COLO668 (cell line): ENCODE results near the gene PITPNC1.
"Not testable (repeated sequence)": the region's sequence is repeated elsewhere in the genome, so short reads cannot be mapped to it uniquely, and the experiment has no call there.

ENCODE experiments used
- DNase-seq: peaks from one replicate; lab custom pipeline; 2025; ENCODE audit not compliant: unreplicated experiment; lab: John Stamatoyannopoulos, UW

The PITPNC1 gene

GRCh38 chr17:67570797-67571196 is 193.7 kb downstream of the PITPNC1 start:
- no peak for DNase-seq

DNA sequence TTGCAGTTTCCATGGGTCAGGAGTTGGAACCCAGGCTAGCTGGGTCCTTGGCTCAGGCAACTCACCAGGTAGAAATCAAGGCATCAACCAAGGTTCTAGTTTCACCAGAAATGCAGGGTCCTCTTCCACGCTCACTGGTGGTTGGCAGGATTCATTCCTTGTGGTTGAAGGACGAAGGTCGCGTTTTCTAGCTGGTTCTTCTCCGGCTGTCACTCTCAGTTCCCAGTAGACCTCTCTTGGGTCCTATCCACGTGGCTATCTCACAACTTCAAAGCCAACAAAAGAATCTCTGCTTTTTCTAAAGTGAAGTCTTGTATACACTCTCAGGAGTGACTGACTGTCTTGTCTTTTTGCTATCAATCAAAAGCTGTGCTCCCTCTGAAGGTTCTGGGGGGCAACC is 194.4 kb downstream of the PITPNC1 start:
- no peak for DNase-seq

- DNase-seq: no peak
Observed at GRCh38 chr17:67573987-67574657, 197.0 kb downstream of the PITPNC1 start.

DNA sequence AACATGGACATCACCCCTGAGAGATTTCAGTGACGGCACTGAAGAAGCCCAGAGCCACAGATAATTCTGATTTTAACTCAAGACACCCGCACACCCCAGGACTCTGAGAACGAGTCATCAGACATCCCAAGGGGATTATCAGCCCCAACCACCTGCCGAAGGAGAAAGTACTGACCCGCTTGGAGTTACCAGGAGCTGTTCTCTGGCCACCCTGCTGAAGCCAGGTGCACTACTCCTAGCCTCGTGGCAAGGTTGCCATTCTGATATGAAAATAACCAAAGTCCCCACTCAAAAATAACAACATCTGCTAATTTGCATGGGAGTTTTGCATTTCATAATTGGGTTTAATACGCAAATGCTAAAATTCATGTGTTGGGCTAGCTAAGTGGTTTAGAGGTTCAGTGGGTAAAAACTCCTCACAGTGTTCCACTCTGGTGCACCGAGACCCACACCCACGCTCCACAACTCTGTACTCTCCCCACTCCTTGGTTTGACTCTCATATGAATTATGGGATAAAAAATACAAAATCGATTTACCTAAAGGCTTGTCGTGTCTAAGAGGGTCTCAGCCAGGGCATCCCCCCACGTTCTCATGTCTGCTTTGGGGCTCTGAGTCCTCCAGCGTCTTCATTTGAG is 197.7 kb downstream of the PITPNC1 start:
- DNase-seq: peak; percentile 10

DNA sequence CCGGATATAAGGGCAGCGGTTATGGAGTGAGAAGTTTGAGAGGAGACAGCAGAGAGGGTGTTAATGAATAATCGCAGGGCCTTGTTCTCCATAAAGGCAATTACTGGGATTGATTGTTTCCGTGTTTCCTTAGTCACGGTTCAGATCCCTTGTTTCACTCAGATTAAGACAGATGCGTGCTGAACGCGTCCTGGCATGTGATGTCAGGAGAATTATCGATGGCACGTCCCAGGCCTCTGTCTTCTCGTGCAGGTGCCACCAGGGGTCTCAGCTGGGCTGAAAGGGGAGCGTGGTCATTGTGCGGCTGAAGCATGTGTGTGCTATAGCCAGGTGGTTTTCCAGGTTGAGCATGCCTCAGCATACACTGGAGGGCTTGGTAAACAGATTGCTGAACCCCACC is 198.2 kb downstream of the PITPNC1 start:
- peak; percentile 89 for DNase-seq

DNA sequence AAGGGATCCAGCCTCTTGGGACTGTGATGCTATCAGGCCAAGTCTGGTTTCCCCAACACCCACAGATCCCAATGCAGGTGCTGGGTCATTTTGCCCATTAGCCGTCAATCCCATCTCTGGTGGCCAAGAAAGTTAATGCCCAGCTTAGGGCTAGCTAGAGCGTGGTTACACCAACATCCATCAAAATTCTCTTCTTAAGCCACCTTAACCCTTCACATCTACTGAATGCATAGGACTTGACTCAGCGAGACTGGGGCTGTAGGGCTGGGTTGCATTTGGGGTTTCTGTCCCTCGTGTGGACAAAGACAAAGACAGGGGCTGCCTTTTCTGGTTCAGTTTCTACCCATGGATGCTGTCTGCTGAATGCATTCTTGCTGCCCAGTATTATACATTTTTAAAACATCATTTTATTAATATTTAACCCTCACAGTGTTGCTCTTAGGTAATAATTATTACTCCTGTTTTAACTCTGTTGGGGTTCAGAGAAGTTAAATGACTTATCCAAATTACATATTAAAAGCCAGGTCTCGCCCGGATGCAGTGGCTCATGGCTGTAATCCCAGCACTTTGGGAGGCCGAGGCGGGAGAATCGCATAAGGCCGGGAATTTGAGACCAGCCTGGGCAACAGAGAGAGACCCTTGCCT is 199.5 kb downstream of the PITPNC1 start:
- DNase-seq: no peak

DNA sequence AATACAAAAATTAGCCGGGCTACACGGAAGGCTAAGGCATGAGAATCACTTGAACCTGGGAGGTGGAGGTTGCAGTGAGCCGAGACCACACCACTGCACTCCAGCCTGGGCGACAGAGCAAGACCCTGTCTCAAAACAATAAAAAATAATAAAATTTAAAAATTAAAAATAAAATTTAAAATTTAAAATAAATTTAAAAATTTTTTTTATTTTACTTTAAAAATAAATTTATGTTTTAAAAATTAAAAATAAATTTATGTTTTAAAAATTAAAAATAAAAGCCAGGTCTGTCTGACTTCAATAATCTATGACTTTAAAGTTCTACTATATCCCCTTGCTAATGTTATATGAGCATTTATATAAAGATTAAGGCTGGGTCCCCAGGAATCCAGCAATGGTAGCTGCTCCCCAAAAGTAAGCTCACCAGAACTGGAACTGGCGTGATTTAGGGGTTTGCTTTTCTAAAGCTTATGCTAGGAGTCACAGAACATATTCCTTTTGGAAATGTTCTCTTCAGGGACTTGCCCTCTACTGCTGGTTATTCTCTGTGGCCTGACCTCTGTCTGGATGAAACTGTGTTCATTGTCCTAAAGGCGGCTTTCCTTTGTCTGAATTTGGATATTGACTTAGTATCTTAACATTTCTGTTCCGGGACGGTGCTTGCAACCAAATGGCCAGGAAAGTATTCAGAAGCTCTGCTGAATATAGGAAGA is 200.5 kb downstream of the PITPNC1 start:
- no peak for DNase-seq

DNA sequence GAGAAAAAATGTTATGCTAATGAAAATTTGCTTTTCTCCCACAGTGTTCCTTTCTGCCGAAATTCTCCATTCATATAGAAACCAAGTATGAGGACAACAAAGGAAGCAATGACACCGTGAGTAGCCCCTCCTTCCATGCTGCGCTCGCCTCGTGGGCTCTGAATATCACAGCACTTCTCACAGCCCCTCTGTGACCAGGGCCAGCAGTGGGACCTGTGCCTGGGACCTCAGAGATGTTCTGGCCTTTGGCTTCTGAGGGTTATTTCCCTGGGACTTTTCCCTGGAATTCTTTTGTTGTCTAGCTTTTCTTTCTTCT is 201.0 kb downstream of the PITPNC1 start:
- DNase-seq: no peak

DNA sequence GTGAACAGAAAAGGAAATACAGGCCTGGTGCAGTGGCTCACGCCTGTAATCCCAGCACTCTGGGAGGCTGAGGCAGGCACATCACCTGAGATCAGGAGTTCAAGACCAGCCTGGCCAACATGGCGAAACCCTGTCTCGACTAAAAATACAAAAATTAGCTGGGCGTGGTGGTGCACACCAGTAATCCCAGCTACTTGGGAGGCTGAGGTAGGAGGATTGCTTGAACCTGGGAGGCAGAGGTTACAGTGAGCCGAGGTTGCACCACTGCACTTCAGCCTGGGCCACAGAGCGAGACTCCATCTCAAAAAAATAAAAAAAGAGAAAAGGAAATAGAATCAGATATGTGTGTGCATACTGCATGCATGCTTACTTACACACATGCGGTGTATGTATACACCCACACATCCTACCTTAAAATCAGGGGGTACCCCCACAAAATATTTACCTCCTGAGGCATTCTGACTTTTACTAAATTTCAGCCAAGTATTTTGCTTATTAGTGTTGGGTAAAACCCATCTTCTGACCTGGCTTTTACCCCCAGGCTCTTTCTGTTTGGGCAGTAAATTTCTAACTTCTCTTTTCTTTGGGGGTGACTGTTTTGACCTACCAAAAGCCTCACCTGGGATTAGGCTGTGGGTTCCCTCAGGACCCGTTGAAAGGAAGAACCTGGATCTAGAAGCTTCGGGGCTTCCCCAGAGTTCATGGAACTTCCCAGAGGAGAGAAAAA is 201.8 kb downstream of the PITPNC1 start:
- DNase-seq: not testable (repeated sequence)

- DNase-seq: peak; percentile 78
Observed at GRCh38 chr17:67582673-67583081, 205.6 kb downstream of the PITPNC1 start.

DNA sequence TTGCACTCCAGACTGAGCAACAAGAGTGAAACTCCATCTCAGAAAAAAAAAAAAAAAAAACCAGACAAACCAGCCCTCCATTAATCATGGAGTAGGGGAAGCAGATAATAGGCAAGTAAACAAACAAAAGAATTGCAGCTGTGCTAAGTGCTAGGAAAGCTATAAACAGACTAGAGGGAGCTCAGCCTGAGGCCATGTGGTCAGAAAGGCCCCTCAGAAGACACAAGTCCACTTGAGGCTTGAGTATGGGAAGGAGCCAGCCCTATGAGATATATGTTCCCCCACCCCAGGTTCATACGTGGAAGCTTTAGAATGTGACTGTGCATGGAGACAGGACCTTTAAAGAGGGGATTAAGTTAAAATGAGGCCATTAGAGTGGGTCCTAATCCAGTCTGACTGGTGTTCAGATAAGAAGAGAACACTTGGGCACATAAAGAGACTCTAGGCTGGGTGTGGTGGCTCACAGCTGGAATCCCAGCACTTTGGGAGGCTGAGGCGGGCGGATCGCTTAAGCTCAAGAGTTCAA is 208.1 kb downstream of the PITPNC1 start:
- DNase-seq: peak; percentile 30

GRCh38 chr17:67588326-67588725 is 211.2 kb downstream of the PITPNC1 start:
- DNase-seq: no peak

GRCh38 chr17:67594115-67594880 is 217.2 kb downstream of the PITPNC1 start:
- DNase-seq: peak; percentile 5

DNA sequence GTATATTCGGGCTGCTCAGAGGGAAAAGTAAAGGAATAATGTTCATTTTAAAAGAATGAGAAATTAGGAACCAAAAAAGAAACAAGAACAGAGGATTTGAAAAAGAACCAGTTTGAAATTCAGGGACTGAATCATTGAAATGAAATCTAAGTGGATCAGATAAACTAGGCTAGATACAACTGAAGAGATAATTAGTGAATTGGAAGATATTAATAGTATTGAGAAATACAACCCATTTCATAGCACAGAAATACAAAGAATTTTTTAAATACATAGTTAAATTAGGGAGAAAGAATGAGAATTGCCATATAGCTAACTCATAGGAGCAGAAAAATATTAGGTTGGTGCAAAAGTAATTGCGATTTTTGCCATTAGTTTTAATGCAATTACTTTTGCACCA is 223.3 kb downstream of the PITPNC1 start:
- no peak for DNase-seq

DNA sequence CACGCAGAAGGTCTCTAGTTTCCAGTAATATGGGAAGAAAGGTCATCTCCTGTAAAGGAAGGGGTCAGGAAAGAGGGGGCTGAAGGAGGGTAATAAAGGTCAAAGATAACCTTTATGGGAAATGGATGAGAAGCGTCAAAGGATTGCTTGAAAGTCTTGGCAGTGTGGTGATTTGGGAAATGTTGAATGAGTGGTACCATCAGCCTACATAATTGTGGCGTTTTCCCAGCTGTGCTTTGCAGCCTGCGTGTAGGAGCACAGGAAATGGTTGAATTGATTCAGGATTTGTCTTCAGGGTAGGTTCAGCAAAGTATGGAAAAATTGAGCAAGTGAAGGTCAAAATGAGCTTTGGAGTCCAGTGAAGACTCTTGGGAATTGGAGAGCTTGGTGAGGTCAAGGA is 224.8 kb downstream of the PITPNC1 start:
- DNase-seq: no peak

DNA sequence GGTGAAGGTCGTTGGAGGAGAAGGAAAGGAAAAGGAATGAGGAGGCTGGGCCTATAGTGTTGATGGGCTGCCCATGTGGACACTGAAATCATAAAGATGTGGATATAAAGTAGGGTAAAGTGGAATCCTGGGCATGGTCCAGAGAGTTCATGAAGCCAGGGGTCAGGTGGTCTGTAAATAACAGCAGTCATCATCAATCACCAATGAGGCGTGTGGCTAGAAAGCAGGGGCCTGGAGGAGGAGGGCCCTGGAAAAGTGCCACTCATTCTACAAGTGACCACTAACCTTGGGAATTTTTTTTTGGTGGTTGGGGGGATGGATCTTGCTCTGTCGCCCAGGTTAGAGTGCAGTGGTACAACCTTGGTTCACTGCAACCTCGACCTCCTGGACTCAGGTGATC is 225.4 kb downstream of the PITPNC1 start:
- no peak for DNase-seq

DNA sequence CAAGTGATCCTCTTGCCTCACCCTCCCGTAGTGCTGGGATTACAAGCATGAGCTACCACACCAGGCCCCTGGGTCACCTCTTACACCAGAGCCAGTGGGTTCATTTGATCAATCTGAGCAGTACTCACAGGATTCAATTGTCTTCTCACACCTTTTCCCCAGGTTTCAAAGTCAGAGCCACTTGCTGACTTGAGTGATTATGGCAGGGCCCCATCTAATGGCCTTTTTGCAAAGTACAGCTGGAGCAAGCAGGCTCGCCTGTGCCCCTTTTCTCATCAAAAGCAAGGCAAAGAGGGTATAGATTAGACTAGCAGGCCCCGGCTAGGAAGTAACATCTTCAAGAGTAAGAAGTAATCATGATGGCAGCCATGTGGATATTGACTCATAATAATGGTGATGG is 225.9 kb downstream of the PITPNC1 start:
- peak; percentile 41 for DNase-seq

GRCh38 chr17:67605256-67605912 is 228.3 kb downstream of the PITPNC1 start:
- no peak for DNase-seq

DNA sequence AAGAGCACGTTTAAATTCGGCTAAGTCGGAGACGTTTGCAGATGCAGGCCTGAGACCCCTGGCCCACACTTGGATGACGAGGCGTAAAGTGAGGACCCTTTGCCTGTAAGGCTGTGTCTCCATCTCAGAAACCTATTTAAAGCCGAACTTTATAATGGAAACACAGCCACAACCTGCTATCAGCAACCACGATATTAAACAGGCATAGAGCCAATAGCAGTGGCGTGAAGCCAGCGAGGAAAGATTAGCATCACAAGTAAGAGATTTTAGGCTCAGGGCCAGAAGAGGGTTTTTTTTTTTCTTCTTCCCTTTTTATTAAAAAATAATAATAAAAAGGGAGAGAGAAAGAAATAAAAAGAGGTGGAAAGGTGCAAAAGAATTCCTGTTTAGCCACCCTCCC is 229.4 kb downstream of the PITPNC1 start:
- DNase-seq: no peak
